IPS-15b (cell line): ENCODE data around the gene P4HB.
A peak's percentile ranks its signal among the peaks of the same experiment; 100 is the strongest.

Experiments used
- H3K27me3 ChIP-seq: one replicate; pipeline ENCODE4 v1.6.1; 2013; ENCODE audit warnings: low read length; ENCODE audit not compliant: control insufficient read depth, insufficient read depth
- H3K36me3 ChIP-seq: one replicate; pipeline ENCODE4 v1.6.1; 2013; ENCODE audit warnings: low read length; ENCODE audit not compliant: control insufficient read depth, insufficient read depth
- H3K4me1 ChIP-seq: one replicate; pipeline ENCODE4 v1.6.1; 2013; ENCODE audit warnings: mild to moderate bottlenecking, low read length; ENCODE audit not compliant: control insufficient read depth, insufficient read depth
- H3K4me3 ChIP-seq: one replicate; pipeline ENCODE4 v1.5.1; 2013; ENCODE audit warnings: low read depth, low read length
- H3K9ac ChIP-seq: one replicate; pipeline ENCODE4 v1.6.1; 2013; ENCODE audit warnings: low read depth, mild to moderate bottlenecking, low read length
- H3K9me3 ChIP-seq: one replicate; pipeline ENCODE4 v1.6.1; 2013; ENCODE audit warnings: mild to moderate bottlenecking, low read length; ENCODE audit not compliant: control insufficient read depth, insufficient read depth

The P4HB gene

GRCh38 chr17:81870981-81871386, 10.6 kb upstream of the P4HB start, which contains the start of gene ARHGDIA:
Gene ARHGDIA (minus strand): TSS chr17:81871337. CDS start chr17:81869930, 1,407 bp downstream.
- Histone ChIP-seq H3K9me3 (no peaks in the 10 kb centered on the region), H3K4me1 (no peaks in the 10 kb centered on the region), H3K4me3 (peak within 1 kb of the TSS; percentile 91), H3K27me3 (no peaks in the 10 kb centered on the region), H3K36me3 (peaks cover 16% of the 10 kb centered on the region), H3K9ac (peak within 1 kb of the TSS; percentile 98)

GRCh38 chr17:81870131-81870980, 10.0 kb upstream of the P4HB start:
- H3K36me3 ChIP-seq = peaks cover 21% of the 10 kb centered on the region
- H3K4me1 ChIP-seq = no peaks in the 10 kb centered on the region
- peak overlapping the region; percentile 89 for H3K9ac ChIP-seq
- peak overlapping the region; percentile 81 for H3K4me3 ChIP-seq
- H3K27me3 ChIP-seq = no peaks in the 10 kb centered on the region
- H3K9me3 ChIP-seq = no peaks in the 10 kb centered on the region

GRCh38 chr17:81869221-81870130, 9.1 kb upstream of the P4HB start:
- Histone ChIP-seq H3K4me1 (no peaks in the 10 kb centered on the region), H3K9ac (peak overlapping the region; percentile 89), H3K36me3 (peaks cover 25% of the 10 kb centered on the region)

GRCh38 chr17:81868674-81869220, 8.4 kb upstream of the P4HB start:
- H3K9me3 ChIP-seq = no peaks in the 10 kb centered on the region
- no peaks in the 10 kb centered on the region for H3K4me1 ChIP-seq
- peak overlapping the region; percentile 26 for H3K9ac ChIP-seq
- H3K27me3 ChIP-seq = no peaks in the 10 kb centered on the region
- no peak overlapping the region for H3K4me3 ChIP-seq
- peaks cover 29% of the 10 kb centered on the region for H3K36me3 ChIP-seq

More at GRCh38 chr17:81869221-81870130, 9.1 kb upstream of the P4HB start:
- Histone ChIP-seq H3K9me3 (no peaks in the 10 kb centered on the region), H3K27me3 (no peaks in the 10 kb centered on the region), H3K4me3 (peak overlapping the region; percentile 81)

- no peaks in the 10 kb centered on the region for H3K4me1 ChIP-seq
- H3K9ac ChIP-seq = peak overlapping the region; percentile 26
- H3K36me3 ChIP-seq = peaks cover 32% of the 10 kb centered on the region
- H3K4me3 ChIP-seq = no peak overlapping the region
- no peaks in the 10 kb centered on the region for H3K9me3 ChIP-seq
- no peaks in the 10 kb centered on the region for H3K27me3 ChIP-seq
Observed at GRCh38 chr17:81867991-81868673, 7.8 kb upstream of the P4HB start.

GRCh38 chr17:81867170-81867990, 7.0 kb upstream of the P4HB start:
- no peaks in the 10 kb centered on the region for H3K9me3 ChIP-seq
- no peaks in the 10 kb centered on the region for H3K4me1 ChIP-seq
- peak overlapping the region; percentile 54 for H3K9ac ChIP-seq
- peaks cover 34% of the 10 kb centered on the region for H3K36me3 ChIP-seq
- H3K27me3 ChIP-seq = no peaks in the 10 kb centered on the region
- H3K4me3 ChIP-seq = no peak overlapping the region

- H3K36me3 ChIP-seq = peaks cover 34% of the 10 kb centered on the region
Observed at GRCh38 chr17:81866440-81867169, 6.3 kb upstream of the P4HB start.

GRCh38 chr17:81865733-81866439, 5.6 kb upstream of the P4HB start:
- H3K4me3 ChIP-seq = no peak overlapping the region
- no peak overlapping the region for H3K9ac ChIP-seq
- H3K9me3 ChIP-seq = no peaks in the 10 kb centered on the region
- H3K4me1 ChIP-seq = no peaks in the 10 kb centered on the region
- H3K27me3 ChIP-seq = no peaks in the 10 kb centered on the region
- H3K36me3 ChIP-seq = peaks cover 34% of the 10 kb centered on the region

More at GRCh38 chr17:81866440-81867169, 6.3 kb upstream of the P4HB start:
- no peaks in the 10 kb centered on the region for H3K27me3 ChIP-seq
- no peak overlapping the region for H3K4me3 ChIP-seq
- H3K9me3 ChIP-seq = no peaks in the 10 kb centered on the region
- H3K9ac ChIP-seq = peak overlapping the region; percentile 54
- H3K4me1 ChIP-seq = no peaks in the 10 kb centered on the region

- H3K4me1 ChIP-seq = no peaks in the 10 kb centered on the region
- H3K36me3 ChIP-seq = peaks cover 34% of the 10 kb centered on the region
- no peak overlapping the region for H3K9ac ChIP-seq
- no peaks in the 10 kb centered on the region for H3K27me3 ChIP-seq
- no peak overlapping the region for H3K4me3 ChIP-seq
- H3K9me3 ChIP-seq = no peaks in the 10 kb centered on the region
Observed at GRCh38 chr17:81865358-81865732, 5.0 kb upstream of the P4HB start.
